Measurements from ENCODE around the gene MIF4GD. TPM values are rescaled to one million over a fixed set of nuclear protein-coding genes. Genes with fewer than 3 reads are reported as not detected.
A peak's percentile ranks its signal among the peaks of the same experiment; 100 is the strongest.
"Not testable (repeated sequence)": the region's sequence is repeated elsewhere in the genome, so short reads cannot be mapped to it uniquely, and the experiment has no call there.

Gene MIF4GD, protein sequence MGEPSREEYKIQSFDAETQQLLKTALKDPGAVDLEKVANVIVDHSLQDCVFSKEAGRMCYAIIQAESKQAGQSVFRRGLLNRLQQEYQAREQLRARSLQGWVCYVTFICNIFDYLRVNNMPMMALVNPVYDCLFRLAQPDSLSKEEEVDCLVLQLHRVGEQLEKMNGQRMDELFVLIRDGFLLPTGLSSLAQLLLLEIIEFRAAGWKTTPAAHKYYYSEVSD
- 13.1 TPM for polyA plus RNA-seq (ENCODE audit: insufficient read length)

DNA sequence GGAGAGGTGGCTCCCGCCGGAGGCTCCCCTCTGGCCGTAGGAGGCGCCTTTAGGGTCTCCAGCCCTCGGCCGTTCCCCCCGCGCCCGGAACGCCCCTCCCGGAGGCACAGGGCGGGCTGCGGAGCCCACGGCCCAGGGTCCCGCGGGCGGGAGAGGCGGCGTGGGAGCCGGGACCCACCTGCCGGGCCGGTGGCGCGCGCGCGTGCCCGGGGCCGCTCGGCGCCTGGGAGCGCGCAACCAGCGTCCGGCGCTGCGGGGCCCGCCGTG is at the start of gene MIF4GD:
TSS of gene MIF4GD (minus strand) at position 266 of the 267 bp plus-strand sequence. CDS start 1,036 bp downstream, outside the sequence.
- no peak for DNase-seq

DNA sequence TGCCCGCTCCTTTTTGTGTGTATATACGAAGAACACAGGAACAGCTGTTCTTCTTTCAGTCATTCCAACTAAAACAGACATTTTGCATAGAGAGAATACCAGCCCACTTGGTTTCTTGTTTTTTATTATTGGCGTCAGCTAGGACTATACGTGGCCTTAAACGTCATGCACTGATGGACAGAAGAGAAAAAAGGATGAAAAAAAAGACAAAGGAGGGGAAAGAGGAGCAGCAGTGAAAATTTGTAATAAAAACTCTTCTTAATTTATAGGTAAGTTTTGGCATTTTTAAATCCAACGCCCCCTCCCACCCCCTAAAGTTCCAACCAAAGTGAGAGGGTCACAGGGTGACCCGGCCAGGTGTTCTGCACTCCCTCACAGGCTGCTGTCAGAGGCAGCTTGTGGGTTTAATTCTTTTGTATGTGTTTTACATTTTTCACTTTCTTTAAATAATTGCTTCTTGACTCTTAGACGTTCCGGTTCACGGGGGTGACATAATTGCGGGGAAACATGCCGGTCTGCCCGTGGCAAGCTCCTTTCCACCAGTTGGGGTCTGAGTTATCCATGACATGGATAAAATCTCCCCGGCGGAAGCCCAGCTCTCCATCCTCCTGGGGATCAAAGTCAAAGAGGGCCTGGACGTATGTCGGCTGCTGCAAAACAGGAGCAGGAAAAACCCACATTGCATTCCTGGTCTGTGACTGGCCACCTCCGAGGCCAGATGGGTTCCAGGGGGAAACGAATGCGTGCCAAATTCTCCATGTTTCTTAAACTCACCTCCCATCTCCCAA is 49.1 kb upstream of the MIF4GD start:
- no peak for DNase-seq

DNA sequence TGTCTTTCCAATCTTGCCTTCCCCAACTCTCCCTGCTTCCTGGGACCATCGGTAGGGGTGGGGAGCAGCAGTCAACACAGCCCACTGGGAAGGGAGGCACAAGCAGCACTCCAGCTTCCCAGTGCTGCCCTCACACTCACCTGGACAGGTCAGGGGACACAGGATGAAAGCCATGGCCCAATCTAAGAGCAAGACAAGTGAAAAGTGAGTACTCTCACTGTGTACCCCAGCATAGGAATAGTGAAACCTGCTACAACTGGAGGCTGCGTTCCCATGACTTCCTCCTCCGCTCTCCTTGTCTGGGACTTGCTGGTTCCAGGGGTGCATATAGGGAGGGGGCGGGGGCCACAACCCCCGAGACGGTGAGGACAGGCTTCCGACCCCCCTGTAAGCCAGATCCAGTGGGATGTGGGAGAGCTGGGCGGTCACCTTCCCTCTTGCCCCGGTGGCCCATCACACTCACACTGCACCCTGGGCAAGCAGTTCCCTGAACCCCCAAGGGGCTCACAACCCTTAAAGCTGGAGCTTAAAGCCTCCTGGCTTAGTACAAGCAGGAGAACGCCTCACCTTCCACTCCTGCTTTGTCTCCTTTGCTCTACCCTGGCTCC is 47.7 kb upstream of the MIF4GD start:
- DNase-seq = no peak

DNA sequence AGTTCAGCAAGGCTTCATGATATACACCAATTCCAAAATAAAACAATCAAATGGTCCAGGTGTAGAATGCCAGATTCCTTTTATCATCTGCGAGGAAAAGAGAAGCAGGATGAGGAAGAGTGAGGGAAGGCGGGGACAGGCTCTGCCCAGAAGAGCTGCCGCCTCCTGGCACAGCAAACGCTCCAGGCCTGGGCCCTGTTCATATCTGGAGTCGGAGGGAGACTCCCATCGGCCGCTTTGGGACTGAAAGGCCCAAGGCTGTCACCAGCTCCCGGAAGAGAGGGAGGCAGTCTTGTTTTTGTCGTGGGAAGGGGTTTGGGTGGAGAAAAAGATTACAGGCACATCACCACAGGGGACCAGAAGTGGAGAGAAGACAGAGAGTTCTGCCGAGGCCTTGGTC is 47.2 kb upstream of the MIF4GD start:
- DNase-seq = no peak

DNA sequence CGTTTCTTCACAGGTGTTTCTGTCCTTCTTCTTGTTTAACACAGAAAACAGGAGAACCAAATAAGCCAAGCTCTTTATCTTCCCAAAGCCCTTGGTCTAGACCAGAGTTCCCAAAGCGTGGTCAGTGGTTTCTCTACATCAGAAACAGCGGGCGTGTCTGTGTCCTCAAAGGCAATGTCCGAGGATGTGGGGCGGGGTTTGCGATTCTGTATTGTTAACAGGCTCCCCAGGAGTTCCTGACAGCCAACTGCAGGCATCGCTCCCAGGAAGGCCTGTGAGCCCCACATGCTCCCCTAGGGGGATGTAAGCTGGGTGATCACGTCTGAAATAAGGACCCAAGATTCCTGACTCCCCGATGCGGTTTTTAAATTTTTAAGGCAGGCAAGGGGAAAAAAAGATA is 46.6 kb upstream of the MIF4GD start:
- DNase-seq = no peak

DNA sequence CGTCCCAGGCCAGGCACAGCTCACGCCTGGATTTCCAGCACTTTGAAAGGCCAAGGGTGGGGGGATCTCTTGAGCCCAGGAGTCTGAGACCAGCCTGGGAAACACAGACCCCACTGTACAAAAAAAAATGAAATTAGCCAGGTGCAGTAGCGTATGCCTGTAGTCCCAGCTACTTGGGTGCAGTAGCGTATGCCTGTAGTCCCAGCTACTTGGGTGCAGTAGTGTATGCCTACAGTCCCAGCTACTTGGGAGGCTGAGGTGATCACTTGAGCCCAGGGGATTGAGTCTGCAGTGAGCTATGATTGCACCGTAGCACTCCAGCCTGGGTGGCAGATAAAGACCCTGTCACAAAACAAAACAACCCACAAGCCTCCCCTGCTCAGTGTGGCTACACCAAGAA is 45.2 kb upstream of the MIF4GD start:
- no peak for DNase-seq

DNA sequence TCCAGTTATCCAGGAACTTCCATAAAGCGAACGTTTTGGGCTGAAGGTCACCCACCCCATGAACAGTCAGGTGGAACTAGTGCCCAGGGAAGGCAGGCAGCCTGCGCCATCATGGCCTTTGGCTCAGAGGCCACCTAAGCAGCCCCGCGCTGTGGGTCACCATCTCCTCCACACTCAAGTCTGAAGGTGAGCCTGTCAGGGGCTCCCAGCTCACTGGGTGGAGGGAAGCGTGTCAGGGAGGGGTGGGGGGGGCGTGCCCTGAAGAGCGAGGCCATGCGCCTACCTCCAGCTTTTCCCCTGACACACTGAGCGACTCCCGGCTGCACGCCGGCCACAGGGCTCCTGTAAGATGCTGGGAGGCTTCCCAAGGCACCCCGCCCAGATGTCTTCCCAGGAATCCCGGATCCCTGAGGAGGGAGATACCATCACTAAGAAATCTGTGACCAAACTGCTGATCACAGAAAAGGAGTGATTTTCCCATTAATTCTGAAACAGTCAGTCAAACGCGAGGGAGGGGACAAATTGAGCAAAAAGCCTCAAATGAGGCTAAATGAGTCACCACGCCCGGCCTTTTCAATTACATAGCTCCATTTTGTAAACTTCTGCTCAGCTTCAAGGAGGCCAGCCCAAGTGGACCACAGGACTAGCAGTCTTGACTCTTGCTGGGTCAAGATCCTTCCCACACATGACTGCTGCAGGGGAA is 44.7 kb upstream of the MIF4GD start:
- DNase-seq = no peak

DNA sequence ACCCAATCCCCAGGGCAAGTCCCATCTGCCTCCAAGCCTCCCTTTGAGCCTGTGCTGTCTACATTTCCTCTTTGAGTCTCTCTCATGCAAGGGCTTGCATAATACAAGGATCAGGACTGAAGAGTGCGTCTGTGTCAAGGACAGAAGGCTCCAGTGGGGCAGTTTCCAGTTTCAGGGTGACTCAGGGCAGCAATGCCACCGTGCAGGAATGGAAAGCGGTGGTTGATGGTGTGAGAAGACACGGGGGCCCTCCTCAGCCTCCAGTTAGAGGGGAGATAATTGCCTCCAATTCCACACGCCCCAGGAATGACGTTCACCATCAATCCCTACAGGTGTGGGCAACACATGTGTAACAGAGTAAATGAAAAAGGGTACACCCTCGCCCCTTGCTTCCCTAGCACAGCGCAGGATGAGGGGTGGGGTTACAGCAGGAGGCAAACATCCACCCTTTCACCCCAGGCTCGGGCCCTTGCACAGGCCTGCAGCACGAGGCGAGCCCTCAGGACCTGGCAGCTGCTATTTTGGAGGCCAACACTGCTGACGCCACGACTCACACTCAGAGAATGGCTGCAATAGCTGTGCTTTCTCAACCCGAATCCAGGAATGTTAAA is 43.0 kb upstream of the MIF4GD start:
- DNase-seq = no peak

DNA sequence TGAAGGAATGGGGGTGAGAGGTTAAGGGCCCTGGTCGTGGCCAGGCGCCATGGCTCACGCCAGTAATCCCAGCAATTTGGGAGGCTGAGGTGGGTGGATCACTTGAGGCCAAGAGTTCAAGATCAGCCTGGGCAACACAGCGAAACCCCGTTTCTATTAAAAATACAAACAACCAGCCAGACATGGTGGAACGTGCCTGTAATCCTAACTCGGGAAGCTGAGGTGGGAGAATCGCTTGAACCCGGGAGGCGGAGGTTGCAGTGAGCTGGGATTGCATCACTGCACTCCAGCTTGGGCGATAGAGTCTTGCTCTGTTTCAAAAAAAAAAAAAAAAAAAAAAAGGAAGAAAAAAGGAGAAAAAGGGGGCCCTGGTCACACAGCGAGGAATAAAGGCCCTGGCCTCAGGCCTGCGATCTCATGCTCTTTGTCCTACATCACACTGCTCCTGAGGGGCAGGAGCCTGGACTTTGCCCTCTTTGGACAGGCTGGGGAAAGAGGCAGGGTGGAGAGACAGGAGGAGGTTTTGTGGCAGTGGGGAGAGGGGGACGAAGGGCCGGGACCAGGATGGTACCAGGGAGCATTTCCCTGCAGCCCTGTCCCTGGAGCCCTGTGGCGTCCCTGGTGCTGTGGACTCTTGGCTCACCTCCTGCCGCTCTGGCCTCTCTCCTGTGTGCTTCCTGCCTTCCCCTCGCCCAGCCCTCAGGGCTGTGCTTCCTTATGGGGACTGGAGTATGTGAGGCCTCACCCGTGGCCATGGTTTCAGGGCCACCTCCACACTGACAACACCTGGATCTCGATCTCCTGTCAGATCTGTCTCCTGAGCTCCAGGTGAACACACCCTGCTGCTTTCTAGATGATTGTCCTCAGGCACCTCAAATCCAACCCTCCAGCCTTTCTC is 38.0 kb upstream of the MIF4GD start:
- no peak for DNase-seq

DNA sequence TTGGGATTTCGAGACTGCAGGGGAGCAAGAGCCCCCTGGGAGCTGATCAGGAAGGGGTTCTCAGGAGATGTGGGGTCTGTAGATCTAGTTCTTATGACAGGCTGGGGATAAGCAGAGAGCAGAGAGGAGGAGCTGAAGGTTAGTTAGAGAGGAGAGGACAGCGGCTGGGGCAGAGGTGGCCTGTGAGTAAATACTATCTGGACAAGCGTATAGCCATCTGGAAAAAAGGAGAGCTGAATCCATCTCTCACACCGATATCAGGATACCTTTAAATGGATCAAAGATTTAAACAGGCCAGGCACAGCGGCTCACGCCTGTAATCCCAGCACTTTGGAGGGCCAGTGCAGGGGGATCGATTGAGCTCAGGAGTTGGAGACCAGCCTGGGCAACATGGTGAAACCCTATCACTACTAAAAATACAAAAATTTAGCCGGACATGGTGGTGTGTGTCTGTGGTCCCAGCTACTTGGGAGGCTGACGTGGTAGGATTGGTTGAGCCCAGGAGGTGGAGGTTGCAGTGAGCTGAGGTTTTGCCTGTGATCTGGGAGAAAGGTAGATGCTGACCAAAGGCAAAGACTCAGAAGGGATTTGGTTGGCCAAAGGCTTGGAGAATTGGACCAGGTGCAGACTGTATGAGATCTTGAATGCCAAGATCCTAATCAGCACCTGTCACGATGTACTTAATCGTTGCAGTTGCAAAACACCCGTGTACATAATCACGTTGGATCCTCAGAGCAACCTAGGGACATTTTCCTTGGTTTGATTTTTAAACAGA is 37.1 kb upstream of the MIF4GD start:
- DNase-seq = no peak

DNA sequence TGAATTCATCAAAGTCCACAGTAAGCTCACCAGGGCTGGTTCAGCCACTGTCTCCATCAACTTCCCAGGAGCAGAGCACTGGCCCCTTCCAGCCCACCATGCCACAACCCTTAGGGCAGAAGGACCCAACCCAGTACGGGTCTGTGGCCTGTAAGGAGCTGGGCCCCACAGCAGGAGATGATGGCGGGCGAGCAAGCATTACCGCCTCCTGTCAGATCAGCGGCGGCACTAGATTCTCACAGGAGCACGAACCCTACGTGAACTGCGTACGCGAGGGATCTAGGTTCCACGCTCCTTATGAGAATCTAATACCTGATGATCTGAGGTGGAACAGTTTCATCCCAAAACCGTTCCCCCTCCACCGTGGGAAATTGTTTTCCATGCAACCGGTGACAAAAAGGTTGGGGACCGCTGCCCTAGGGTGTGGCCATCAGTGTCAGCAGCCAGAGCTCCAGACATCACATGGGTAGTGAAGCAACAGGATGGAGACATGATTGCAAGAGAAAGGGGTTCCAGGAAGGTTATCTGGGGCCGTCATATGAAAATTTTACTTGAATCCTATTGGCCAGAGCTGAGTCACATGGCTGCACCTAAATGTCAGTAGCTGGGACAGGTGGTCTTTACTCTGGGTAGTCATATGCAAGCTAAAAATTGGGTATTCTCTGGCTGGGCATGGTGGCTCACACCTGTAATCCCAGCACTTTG is 30.6 kb upstream of the MIF4GD start:
- DNase-seq = no peak

DNA sequence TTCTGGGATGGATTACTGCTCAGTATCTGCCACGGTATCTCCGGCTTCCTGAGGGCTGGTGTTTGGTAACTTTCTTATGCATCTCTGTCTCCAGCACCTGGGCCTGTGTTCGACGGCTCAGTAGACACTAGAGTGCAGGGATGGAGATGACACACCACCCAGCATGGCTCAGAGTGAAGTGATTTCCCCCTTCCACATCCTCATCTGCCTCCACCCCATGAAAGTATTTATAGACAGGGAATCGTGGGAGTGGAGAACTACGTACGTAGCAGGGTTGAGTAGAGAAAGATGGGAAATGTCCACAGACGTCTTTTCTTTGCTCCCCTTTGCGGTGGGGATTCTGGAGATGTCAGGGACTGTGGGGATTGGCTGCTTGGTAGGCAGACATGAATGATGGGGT is 30.0 kb upstream of the MIF4GD start:
- DNase-seq = no peak

DNA sequence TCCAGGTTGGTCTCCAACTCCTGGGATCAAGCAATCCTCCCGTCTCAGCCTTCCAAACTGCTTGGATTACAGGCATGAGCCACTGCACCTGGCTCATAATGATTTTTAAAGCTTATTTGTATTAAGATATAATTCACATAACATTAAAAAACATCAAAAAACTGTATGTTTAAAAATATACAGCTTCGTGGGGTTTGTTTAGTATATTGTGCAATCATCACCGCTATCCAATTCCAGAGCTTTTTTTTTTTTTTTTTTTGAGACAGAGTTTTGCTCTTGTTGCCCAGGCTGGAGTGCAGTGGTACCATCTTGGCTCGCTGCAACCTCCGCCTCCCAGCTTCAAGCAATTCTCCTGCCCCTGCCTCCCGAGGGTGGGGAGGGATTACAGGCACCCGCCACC is 29.2 kb upstream of the MIF4GD start:
- DNase-seq = no peak

DNA sequence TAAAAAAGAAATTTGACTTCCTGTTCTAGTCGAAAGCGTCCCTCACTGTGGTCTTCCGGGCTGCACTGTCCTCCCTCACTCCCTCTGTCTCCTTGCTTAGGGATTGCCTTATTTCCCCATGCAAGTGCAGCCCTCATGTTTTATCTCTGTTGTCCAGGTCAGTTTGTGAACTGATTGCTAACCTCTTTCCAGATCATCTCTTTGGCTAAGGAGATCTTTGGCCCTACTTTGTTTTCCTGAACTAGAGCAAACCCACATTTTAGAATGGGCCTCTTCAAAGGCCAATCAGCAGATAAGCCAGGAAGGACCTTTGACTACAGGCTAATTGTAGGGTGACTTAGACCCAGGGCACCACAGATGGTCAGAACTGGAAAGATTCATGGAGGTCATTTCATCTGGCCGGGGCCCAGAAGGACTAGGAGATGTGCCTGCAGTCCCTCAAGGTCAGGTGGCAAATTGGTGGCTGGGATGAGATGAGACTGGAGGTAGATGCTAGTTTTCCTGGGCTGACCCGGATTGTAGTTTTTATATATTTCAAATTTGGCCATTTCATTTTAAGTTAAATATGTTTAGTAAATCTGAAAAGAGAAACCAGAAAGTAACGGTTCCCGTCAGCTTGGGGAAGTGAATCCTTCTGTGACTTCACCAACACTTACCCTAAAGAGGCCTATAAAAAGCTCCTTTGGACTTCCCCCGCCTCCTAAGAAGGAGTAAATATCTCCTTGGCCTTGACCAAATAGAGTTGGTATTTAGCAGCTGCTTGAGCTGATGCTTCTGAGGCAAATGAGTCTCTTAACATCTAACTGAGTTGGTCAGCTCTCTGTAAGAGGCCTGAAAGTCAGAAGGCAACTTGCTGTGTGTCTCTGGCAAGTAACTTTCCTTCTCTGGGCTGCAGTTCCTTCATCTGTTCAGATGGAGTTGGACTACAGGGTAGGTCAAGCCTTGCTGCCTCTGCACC is 24.4 kb upstream of the MIF4GD start:
- DNase-seq = no peak

DNA sequence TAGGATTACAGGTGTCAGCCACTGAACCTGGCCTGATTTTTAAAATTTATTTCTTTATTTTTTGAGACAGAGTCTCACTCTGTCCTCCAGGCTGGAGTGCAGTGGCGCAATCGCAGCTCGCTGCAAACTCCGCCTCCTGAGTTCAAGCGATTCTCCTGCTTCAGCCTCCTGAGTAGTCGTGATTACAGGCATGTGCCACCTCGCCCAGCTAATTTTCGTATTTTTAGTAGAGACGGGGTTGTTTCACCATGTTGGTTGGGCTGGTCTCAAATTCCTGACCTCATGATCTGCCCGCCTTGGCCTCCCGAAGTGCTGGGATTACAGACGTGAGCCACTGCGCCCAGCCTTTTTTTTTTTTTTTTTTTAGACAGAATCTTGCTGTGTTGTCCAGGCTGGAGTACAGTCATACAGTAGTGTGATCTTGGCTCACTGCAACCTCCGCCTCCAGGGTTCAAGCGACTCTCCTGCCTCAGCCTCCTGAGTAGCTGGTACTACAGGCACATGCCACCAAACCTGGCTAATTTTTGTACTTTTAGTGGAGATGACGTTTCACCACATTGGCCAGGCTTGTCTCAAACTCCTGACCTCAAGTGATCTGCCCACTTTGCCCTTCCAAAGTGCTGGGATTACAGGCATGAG is 21.9 kb upstream of the MIF4GD start:
- DNase-seq = not testable (repeated sequence)

DNA sequence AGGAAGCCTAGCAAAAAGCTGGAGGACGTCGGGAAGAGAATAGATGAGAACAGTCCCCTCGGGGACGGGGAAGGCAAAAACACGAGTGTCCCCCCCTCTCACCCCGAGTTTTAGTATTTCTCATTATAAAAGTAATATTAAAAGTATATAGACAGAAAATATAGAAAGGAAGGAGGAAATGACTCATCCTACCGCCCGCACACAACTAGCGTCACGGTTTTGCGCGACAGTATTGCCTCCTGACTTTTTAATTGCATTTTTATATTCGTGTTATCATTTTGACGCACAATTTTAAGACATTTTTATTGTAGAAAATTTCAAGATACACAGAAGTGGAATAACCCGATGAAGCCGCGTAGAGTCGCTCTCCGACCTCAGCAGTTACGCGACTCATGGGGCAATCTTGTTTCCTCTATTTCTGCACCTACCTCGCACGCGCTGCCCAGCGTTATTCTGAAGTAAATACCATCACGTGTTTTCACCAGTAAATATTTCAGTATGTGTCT is 18.9 kb upstream of the MIF4GD start:
- DNase-seq = no peak

DNA sequence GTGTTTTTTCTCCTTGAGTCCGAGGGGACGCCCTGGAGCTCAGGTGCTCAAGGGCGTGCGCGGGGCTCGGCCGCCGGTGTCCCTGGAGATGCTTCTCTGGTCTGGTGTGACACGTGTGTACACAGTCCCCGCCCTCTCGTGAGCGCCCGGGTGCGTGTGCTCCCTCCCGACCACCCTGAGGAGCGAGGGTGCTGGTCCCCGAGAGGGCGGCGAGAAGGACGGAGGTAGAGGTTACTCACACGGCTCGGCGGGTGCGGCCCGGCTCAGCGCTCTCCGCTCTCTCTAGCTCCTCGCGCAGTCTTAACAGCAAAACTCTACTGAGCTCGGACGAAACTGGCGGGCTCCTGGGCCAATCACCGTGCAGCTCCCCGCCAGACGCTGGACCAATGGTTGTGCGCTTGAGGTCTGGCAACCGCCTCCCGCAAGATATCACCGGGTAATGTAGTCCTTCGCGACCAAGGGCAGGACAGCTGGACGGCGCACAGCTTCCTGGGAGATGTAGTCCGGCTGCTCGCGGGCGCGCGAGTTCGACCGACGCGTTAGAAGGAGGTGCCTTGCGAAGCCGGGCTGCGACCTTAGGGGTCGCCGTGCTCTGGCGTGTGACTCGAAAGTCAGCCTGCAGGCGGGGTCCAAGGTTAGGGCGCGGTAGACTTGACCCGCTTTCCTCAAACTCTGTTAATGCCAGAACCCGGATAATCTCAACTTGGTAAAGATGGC is 18.2 kb upstream of the MIF4GD start, which contains the start of gene SLC25A19:
TSS of gene SLC25A19 (minus strand) at position 319 of the 717 bp plus-strand sequence. CDS start 2,669 bp downstream, outside the sequence.
- peak; percentile 98 for DNase-seq

DNA sequence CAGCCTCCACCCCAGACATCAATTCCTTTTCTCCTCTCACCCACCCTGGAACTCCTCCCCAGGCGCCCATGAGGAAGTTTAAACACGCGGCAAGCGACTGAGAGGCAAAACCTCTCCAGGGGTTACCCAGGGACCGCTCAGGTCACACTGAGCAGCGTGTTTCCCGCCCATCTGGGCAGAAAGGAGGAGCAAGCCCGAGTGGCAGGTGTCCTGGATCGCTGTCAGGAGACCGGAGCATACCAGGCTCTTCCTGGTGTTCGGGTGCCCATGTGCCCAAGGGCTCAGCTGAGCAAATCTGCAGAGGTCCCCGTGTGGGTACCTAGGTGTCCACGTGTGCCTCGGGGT is 17.7 kb upstream of the MIF4GD start:
- no peak for DNase-seq
